Testis (tissue), 2 donors: ENCODE data around the gene ALCAM.

Experiments
- CTCF ChIP-seq, 3 experiments: fragments of 450-650 bp in 2 of 3; fragments of 200-600 bp in 1 of 3; sonication (generic) in 1 of 3; IDR thresholded peaks; one replicate each; pipeline ENCODE4 v1.5.1; 2016 to 2019; ENCODE audit warnings: antibody characterized with exemption in 3 of 3, mild to moderate bottlenecking in 2 of 3, moderate library complexity in 1 of 3
- POLR2A ChIP-seq: fragments of 450-650 bp; IDR thresholded peaks from one replicate; pipeline ENCODE4 v1.6.1; 2017; ENCODE audit warnings: antibody characterized with exemption, mild to moderate bottlenecking, moderate library complexity

- TF ChIP-seq CTCF (IDR thresholded peaks at IDR 0.05) (no peak), POLR2A (no peak)
These were observed 204.3 kb downstream of the ALCAM start for GRCh38 chr3:105571005-105571404.
